H1 (cell line): Measurements from ENCODE around the gene TRIM46. TPM values are rescaled to one million over a fixed set of nuclear protein-coding genes. Genes with fewer than 3 reads are reported as not detected.
A peak's percentile ranks its signal among the peaks of the same experiment; 100 is the strongest.

Experiments used
- CTCF ChIA-PET: fragments of 300-600 bp; sonication (Branson Sonifier 250); formaldehyde crosslinking; loops from one replicate; lab custom pipeline; 2021; ENCODE audit not compliant: partially characterized antibody; lab: Charles Lee
- POLR2A ChIA-PET: fragments of 300-600 bp; sonication (Branson Sonifier 250); formaldehyde crosslinking; loops from one replicate; lab custom pipeline; 2021; ENCODE audit warnings: inconsistent platforms; ENCODE audit not compliant: partially characterized antibody; lab: Charles Lee
- DNase-seq, 2 experiments: peaks; one replicate each; pipeline versions ENCODE4 v3.0.0 to v3.0.0-alpha.2; 2010 to 2022; ENCODE audit warnings: low spot score in 2 of 2, low read depth in 1 of 2, mixed read lengths in 1 of 2
- FAIRE-seq: peaks from 2 replicates; lab custom pipeline; 2011; peaks lifted over from hg19 to GRCh38; lab: Jason Lieb, UNC
- H2AFZ ChIP-seq: 2 replicates; pipeline ENCODE4 v1.8.1; 2012; ENCODE audit warnings: low read length, inconsistent platforms
- H2AK5ac ChIP-seq: 2 replicates; pipeline ENCODE4 v1.6.1; 2013; ENCODE audit warnings: low read depth, low read length
- H2BK120ac ChIP-seq: replicated peaks from 2 replicates; pipeline ENCODE3; 2013; ENCODE audit warnings: low read depth, low read length, inconsistent platforms
- H2BK12ac ChIP-seq: 2 replicates; pipeline ENCODE4 v1.6.1; 2013; ENCODE audit warnings: low read depth, low read length
- H2BK15ac ChIP-seq: 2 replicates; pipeline ENCODE4 v1.6.1; 2013; ENCODE audit warnings: low read length
- H2BK20ac ChIP-seq: 2 replicates; pipeline ENCODE4 v1.6.1; 2013; ENCODE audit warnings: low read length
- H2BK5ac ChIP-seq: 2 replicates; pipeline ENCODE4 v1.6.1; 2013; ENCODE audit warnings: low read depth, low read length
- H3K14ac ChIP-seq: 2 replicates; pipeline ENCODE4 v1.6.1; 2013; ENCODE audit warnings: inconsistent platforms; ENCODE audit not compliant: insufficient read length
- H3K18ac ChIP-seq: 2 replicates; pipeline ENCODE4 v1.6.1; 2013; ENCODE audit warnings: low read length; ENCODE audit errors: extremely low read depth
- H3K23ac ChIP-seq: 2 replicates; pipeline ENCODE4 v1.6.1; 2013; ENCODE audit warnings: inconsistent platforms; ENCODE audit not compliant: insufficient read length
- H3K23me2 ChIP-seq: 2 replicates; pipeline ENCODE4 v1.6.1; 2013; ENCODE audit warnings: low read depth, low read length
- H3K27ac ChIP-seq: 2 replicates; pipeline ENCODE4 v1.6.1; 2011; ENCODE audit warnings: low read depth, low read length, inconsistent platforms
- H3K27me3 ChIP-seq, 4 experiments: replicated peaks in 1 of 4; 1 replicate in 1 of 4; 2 replicates in 3 of 4; pipeline versions ENCODE4 v1.6.1 to v1.8.1; 2011 to 2013; ENCODE audit warnings: low read length in 3 of 4, mild to moderate bottlenecking in 3 of 4, inconsistent platforms in 2 of 4, mixed read lengths in 2 of 4, moderate library complexity in 1 of 4; ENCODE audit not compliant: control insufficient read depth in 3 of 4, insufficient read depth in 3 of 4; ENCODE audit errors: extremely low read depth in 1 of 4
- H3K36me3 ChIP-seq, 4 experiments: 2 replicates each; pipeline versions ENCODE4 v1.6.1 to v1.8.1; 2011 to 2013; ENCODE audit warnings: mild to moderate bottlenecking in 4 of 4, low read length in 3 of 4, moderate library complexity in 2 of 4, control low read depth in 1 of 4, inconsistent platforms in 1 of 4; ENCODE audit not compliant: insufficient read depth in 4 of 4, control insufficient read depth in 2 of 4
- H3K4ac ChIP-seq: replicated peaks from 2 replicates; pipeline ENCODE3; 2013; ENCODE audit warnings: low read length, low read depth, mixed read lengths, inconsistent platforms; ENCODE audit not compliant: insufficient read length
- H3K4me1 ChIP-seq, 4 experiments: replicated peaks in 1 of 4; 1 replicate in 1 of 4; 2 replicates in 3 of 4; pipeline versions ENCODE4 v1.6.1 to v1.8.1; 2011 to 2013; ENCODE audit warnings: low read length in 3 of 4, inconsistent platforms in 2 of 4, mixed read lengths in 1 of 4; ENCODE audit not compliant: insufficient read depth in 4 of 4, control insufficient read depth in 3 of 4
- H3K4me2 ChIP-seq, 2 experiments: 2 replicates each; pipeline versions ENCODE4 v1.6.1 to v1.8.1; 2011 to 2013; ENCODE audit warnings: low read depth in 2 of 2, low read length in 2 of 2, control low read depth in 1 of 2, inconsistent platforms in 1 of 2, mild to moderate bottlenecking in 1 of 2; ENCODE audit not compliant: insufficient read depth in 1 of 2
- H3K4me3 ChIP-seq, 4 experiments: fragments of 200-600, 300-600 bp in 1 of 4; sonication (generic), shearing (Covaris generic), sonication (Bioruptor Twin) in 1 of 4; 2 replicates each; pipeline versions ENCODE4 v1.5.1 to v1.8.1; 2011 to 2016; ENCODE audit warnings: low read length in 4 of 4, low read depth in 3 of 4, control low read depth in 2 of 4, inconsistent platforms in 2 of 4, mild to moderate bottlenecking in 2 of 4, mixed read lengths in 1 of 4, moderate library complexity in 1 of 4; ENCODE audit not compliant: insufficient read depth in 2 of 4; ENCODE audit errors: extremely low read depth in 1 of 4
- H3K56ac ChIP-seq: replicated peaks from 2 replicates; pipeline ENCODE3; 2013; ENCODE audit warnings: low read depth, mild to moderate bottlenecking, mixed read lengths, low read length, inconsistent platforms; ENCODE audit not compliant: insufficient read length
- H3K79me1 ChIP-seq: 2 replicates; pipeline ENCODE4 v1.6.1; 2013; ENCODE audit warnings: low read depth, low read length, control low read depth
- H3K79me2 ChIP-seq, 2 experiments: 2 replicates each; pipeline versions ENCODE4 v1.6.1 to v1.8.1; 2012 to 2013; ENCODE audit warnings: low read length in 2 of 2, mild to moderate bottlenecking in 2 of 2, inconsistent platforms in 1 of 2; ENCODE audit not compliant: insufficient read depth in 2 of 2, control insufficient read depth in 1 of 2
- H3K9ac ChIP-seq, 4 experiments: replicated peaks in 1 of 4; 1 replicate in 1 of 4; 2 replicates in 3 of 4; pipeline versions ENCODE4 v1.6.1 to v1.8.1; 2011 to 2013; ENCODE audit warnings: low read depth in 3 of 4, low read length in 3 of 4, control low read depth in 2 of 4, mild to moderate bottlenecking in 2 of 4, moderate library complexity in 2 of 4, inconsistent platforms in 1 of 4; ENCODE audit errors: extremely low read depth in 1 of 4
- H3K9me3 ChIP-seq, 2 experiments: 2 replicates each; pipeline versions ENCODE4 v1.6.1 to v1.8.1; 2012 to 2013; ENCODE audit warnings: mild to moderate bottlenecking in 2 of 2, moderate library complexity in 2 of 2, control low read depth in 1 of 2, inconsistent platforms in 1 of 2, low read depth in 1 of 2, low read length in 1 of 2, mixed read lengths in 1 of 2; ENCODE audit not compliant: insufficient read depth in 2 of 2
- H4K20me1 ChIP-seq, 2 experiments: replicated peaks in 1 of 2; 2 replicates each; pipeline versions ENCODE3 to v1.8.1; 2011 to 2013; ENCODE audit warnings: inconsistent platforms in 2 of 2, low read length in 2 of 2, mild to moderate bottlenecking in 1 of 2; ENCODE audit not compliant: insufficient read depth in 2 of 2, control insufficient read depth in 1 of 2
- H4K5ac ChIP-seq: 2 replicates; pipeline ENCODE4 v1.6.1; 2013; ENCODE audit warnings: low read length, low read depth, mixed read lengths, inconsistent platforms; ENCODE audit not compliant: insufficient read length
- H4K8ac ChIP-seq: 2 replicates; pipeline ENCODE4 v1.8.0; 2013; ENCODE audit warnings: mild to moderate bottlenecking, moderate library complexity, low read length, inconsistent platforms; ENCODE audit not compliant: insufficient read depth; ENCODE audit errors: extremely low read depth
- H4K91ac ChIP-seq: replicated peaks from 2 replicates; pipeline ENCODE3; 2013; ENCODE audit warnings: low read length, mixed read lengths, inconsistent platforms; ENCODE audit not compliant: insufficient read length
- SP1 ChIP-seq: IDR thresholded peaks from 2 replicates; pipeline ENCODE4 v1.6.1; 2011; ENCODE audit warnings: low read depth, low read length
- WGBS, 2 experiments: shearing (Covaris generic) in 1 of 2; methylation state at CpG; one replicate each; pipeline versions ENCODE4 v1.1.6 to v1.1.7; 2013 to 2015; ENCODE audit warnings: low lambda C conversion rate in 2 of 2, mixed read lengths in 2 of 2, inconsistent platforms in 1 of 2, low coverage in 1 of 2, missing lambda C conversion rate in 1 of 2; ENCODE audit not compliant: insufficient replicate concordance in 2 of 2, insufficient coverage in 1 of 2, insufficient read length in 1 of 2; ENCODE audit errors: extremely low coverage in 1 of 2, missing lambda C conversion rate in 1 of 2; 5-methylcytosine and 5-hydroxymethylcytosine counted together
- polyA plus RNA-seq, 7 experiments: library from polyadenylated mRNA; depleted of rRNA in 3 of 7; stranded (reverse) in 5 of 7; unstranded in 2 of 7; fragments of >200 nt in 5 of 7; fragments of 200-250 nt in 2 of 7; gene quantifications; 1 replicate in 5 of 7; 2 replicates in 1 of 7; 4 replicates in 1 of 7; pipeline versions ENCODE4 v1.2.1 to v1.2.3, GENCODE V29; 2011 to 2013; ENCODE audit warnings: missing spikeins in 2 of 7, mixed read lengths in 2 of 7
- total RNA-seq: library from RNA; stranded (reverse); fragmentation: NEBNext Ultra II Directional; extraction: Animal tissue kit (Norgen Biotek cat#: 25700); gene quantifications from 2 replicates; pipeline ENCODE4 v1.2.1, GENCODE V29; 2021

TRIM46 gene
- total and polyA plus RNA-seq, 2 of the 8 experiments (the other 6 are each of a cell fraction or from before 2014, with no cell fraction given): 15.5 to 21.6 TPM

DNA sequence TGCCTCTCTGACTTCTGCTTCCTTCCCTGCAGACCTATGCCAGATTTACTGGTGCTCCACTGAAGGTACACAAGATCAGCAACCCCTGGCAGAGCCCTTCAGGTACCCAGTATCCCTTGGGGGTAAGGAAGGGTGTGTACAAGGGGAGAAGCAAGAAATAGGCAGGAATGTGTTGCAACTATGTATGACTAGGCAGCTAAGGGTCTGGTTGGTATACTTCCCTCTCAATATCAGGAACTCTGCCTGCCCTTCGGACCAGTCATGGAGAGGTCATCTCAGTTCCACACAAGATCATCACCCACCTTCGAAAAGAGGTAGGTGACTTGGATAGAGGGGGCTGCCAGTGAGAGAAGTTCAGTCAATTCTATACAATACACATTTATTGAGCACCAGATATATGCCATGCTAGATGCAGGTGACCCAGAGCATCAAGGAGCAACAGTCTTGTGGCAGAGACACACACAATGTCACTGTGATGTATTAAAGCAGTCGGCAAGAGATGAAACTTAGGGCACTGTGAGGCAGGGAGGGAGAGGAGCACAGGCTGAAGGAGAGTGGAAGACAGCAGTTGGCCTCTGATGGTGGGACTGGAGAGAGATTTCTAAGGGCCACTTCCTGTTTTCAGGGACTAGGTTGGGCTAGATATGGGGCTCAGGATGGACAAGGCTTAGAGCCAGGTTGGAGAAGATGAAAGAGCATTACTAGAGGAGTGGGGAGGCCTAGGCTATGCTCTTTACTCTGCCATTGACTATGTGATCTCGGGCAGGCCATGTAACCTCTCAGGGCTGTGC, 36.9 kb downstream of the TRIM46 start:
- no peak overlapping the region for H4K5ac ChIP-seq
- no peak overlapping the region for H3K9ac ChIP-seq
- peak overlapping the region in 1 of 4 experiments; percentile 86; a peak in 1 of 8 replicates for H3K4me3 ChIP-seq
- H2BK120ac ChIP-seq: no peak overlapping the region
- H3K27me3 ChIP-seq: peaks cover 0 to 3% (median 0%) of the 10 kb centered on the region in 4 experiments; a peak in 2 of 7 replicates
- no peak overlapping the region for H2BK20ac ChIP-seq
- no peak overlapping the region for H4K8ac ChIP-seq
- peaks cover 17% of the 10 kb centered on the region for H3K23me2 ChIP-seq
- H3K9me3 ChIP-seq: no peaks in the 10 kb centered on the region
- H2BK12ac ChIP-seq: no peak overlapping the region
- H2AFZ ChIP-seq: no peak overlapping the region
- ChIA-PET POLR2A (interaction anchor here (1.3 to 19.4 kb wide), 5 partner anchors 13 to 52 kb away, joined by 3 to 512 read pairs (median 235); partner anchors contain the start of genes KRTCAP2, SCAMP3 and TRIM46), CTCF (interaction anchor here (0.6 to 5.7 kb wide), 3 partner anchors 15 to 1208 kb away, joined by 3 to 62 read pairs (median 5); no protein-coding TSS in a partner anchor)
- no peak for FAIRE-seq
- no peak overlapping the region for H3K56ac ChIP-seq
- H3K4me1 ChIP-seq: peaks cover 3 to 20% (median 11%) of the 10 kb centered on the region in 4 experiments
- peaks cover 0 to 4% of the 10 kb centered on the region in 2 experiments for H4K20me1 ChIP-seq
- WGBS, 2 experiments: 93% methylated on average over 4 of the region's 4 CpGs; no CpG with 5 or more reads in 1 of the 2 experiments
- no peak overlapping the region for H2BK5ac ChIP-seq
- no peak overlapping the region for H3K14ac ChIP-seq
- H2BK15ac ChIP-seq: no peak overlapping the region
- peak overlapping the region in 1 of 2 experiments; percentile 91; a peak in 1 of 4 replicates for H3K4me2 ChIP-seq
- H4K91ac ChIP-seq: no peak overlapping the region
- no peak overlapping the region for H3K18ac ChIP-seq
- H3K23ac ChIP-seq: no peak overlapping the region
- no peaks in the 10 kb centered on the region for H3K79me2 ChIP-seq
- no peak overlapping the region for H2AK5ac ChIP-seq
- H3K36me3 ChIP-seq: no peaks in the 10 kb centered on the region
- H3K4ac ChIP-seq: no peak overlapping the region
- H3K79me1 ChIP-seq: no peaks in the 10 kb centered on the region
- DNase-seq: no peak
- H3K27ac ChIP-seq: no peak overlapping the region
- TF ChIP-seq SP1: no peak
